ENCODE measurements around the gene RAB11A. TPM values are rescaled to one million over a fixed set of nuclear protein-coding genes. Genes with fewer than 3 reads are reported as not detected.

The RAB11A gene
- total and polyA plus RNA-seq, 2 of the 13 experiments (the other 11 are each of a cell fraction or from before 2014, with no cell fraction given), result 161 to 162 TPM

DNA sequence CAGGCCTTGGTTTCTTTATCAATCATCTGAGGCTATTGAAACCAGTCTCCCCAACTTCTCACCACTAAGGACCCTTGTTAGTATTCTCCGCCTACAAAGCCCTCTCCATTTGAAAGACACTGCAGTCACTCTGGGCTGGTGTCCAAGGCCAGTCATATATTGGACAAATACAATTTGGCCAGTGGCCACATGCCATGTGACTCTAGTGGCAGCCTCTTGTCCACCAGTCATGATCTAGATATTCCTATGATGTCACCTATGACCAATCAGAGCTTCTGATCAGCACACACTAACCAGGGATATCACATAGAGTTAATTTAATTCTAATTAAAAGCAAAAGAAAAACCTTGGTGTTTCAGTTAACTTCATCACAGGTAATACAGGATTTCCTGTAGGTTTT, 68.2 kb downstream of the RAB11A start:
- POLR2A ChIA-PET, result no interaction called here
- in situ Hi-C loops (cut with HindIII; ENCODE audit: extremely low pct_ligation_motif_present, low pct_unique_long_range_greater_than_20kb), result no loop called here
- H3K36me3 ChIP-seq (replicated peaks in 1 of 2; ENCODE audit: control insufficient read depth in 1 of 2, insufficient read depth in 2 of 2, low read length in 2 of 2), result no peaks in the 10 kb centered on the region
- BruUV-seq (replicated peaks), result no TSS peak
- H3K4me3 ChIP-seq (replicated peaks in 1 of 3; ENCODE audit: insufficient read depth in 1 of 3, low read depth in 2 of 3, low read length in 3 of 3), result no peak overlapping the region
- intact Hi-C loops (cut with micrococcal nuclease; ENCODE audit: unreplicated experiment), result no loop called here
- FAIRE-seq, result no peak
- no peaks in the 10 kb centered on the region for H4K20me1 ChIP-seq (ENCODE audit: insufficient read depth, low read length)
- CTCF ChIA-PET (ENCODE audit: low intra/inter-chr PET ratio, low total read pairs), result no interaction called here
- H3K9me3 ChIP-seq (ENCODE audit: low read length), result no peaks in the 10 kb centered on the region
- no peak overlapping the region for H2AFZ ChIP-seq (ENCODE audit: low read length)
- no peak overlapping the region for H3K4me2 ChIP-seq (ENCODE audit: low read depth, low read length)
- no peaks in the 10 kb centered on the region for H3K4me1 ChIP-seq (ENCODE audit: insufficient read depth, low read length)
- peaks cover 2 to 11% of the 10 kb centered on the region in 2 experiments; a peak in 4 of 5 replicates for H3K27me3 ChIP-seq (ENCODE audit: control insufficient read depth in 1 of 2, insufficient read depth in 2 of 2, low read length in 2 of 2)
- WGBS (ENCODE audit: low lambda C conversion rate), result 79% methylated on average over 1 of the region's 1 CpG
- no peak overlapping the region for H3K9ac ChIP-seq (ENCODE audit: insufficient read depth, low read depth, low read length)
- no peak for DNase-seq (ENCODE audit: low spot score)
- H3K79me2 ChIP-seq (ENCODE audit: insufficient read depth, low read length), result no peaks in the 10 kb centered on the region
- no peak overlapping the region for H3K27ac ChIP-seq (ENCODE audit: extremely low read length, insufficient read depth, low read length)
- ATAC-seq, result no peak
- TF ChIP-seq ZMYM2 (CRISPR knock-in tag; IDR thresholded peaks at IDR 0.05) (no peak), CREB1 (IDR thresholded peaks at IDR 0.05) (0 out of 2 replicates have a peak, but pooled peaks have one; percentile 4), CREB1 (CRISPR knock-in tag; IDR thresholded peaks at IDR 0.05) (no peak)

GRCh38 chr15:65938604-65939003, 69.3 kb downstream of the RAB11A start:
- BruUV-seq (replicated peaks), result no TSS peak
- no peaks in the 10 kb centered on the region for H3K4me1 ChIP-seq (ENCODE audit: insufficient read depth, low read length)
- no peaks in the 10 kb centered on the region for H3K79me2 ChIP-seq (ENCODE audit: insufficient read depth, low read length)
- WGBS (ENCODE audit: low lambda C conversion rate), result 0% methylated on average over 4 of the region's 4 CpGs
- no peak overlapping the region for H2AFZ ChIP-seq (ENCODE audit: low read length)
- CTCF ChIA-PET (ENCODE audit: low intra/inter-chr PET ratio, low total read pairs), result no interaction called here
- intact Hi-C loops (cut with micrococcal nuclease; ENCODE audit: unreplicated experiment) (no loop called here), in situ Hi-C loops (cut with HindIII; ENCODE audit: extremely low pct_ligation_motif_present, low pct_unique_long_range_greater_than_20kb) (no loop called here)
- ATAC-seq (no peak), FAIRE-seq (no peak), DNase-seq (ENCODE audit: low spot score) (no peak)
- no peaks in the 10 kb centered on the region for H4K20me1 ChIP-seq (ENCODE audit: insufficient read depth, low read length)
- no peaks in the 10 kb centered on the region for H3K36me3 ChIP-seq (replicated peaks in 1 of 2; ENCODE audit: control insufficient read depth in 1 of 2, insufficient read depth in 2 of 2, low read length in 2 of 2)
- no peak overlapping the region for H3K4me2 ChIP-seq (ENCODE audit: low read depth, low read length)
- H3K9ac ChIP-seq (ENCODE audit: insufficient read depth, low read depth, low read length), result no peak overlapping the region
- H3K4me3 ChIP-seq (replicated peaks in 1 of 3; ENCODE audit: insufficient read depth in 1 of 3, low read depth in 2 of 3, low read length in 3 of 3), result no peak overlapping the region
- H3K9me3 ChIP-seq (ENCODE audit: low read length), result no peaks in the 10 kb centered on the region
- POLR2A ChIA-PET, result no interaction called here
- no peak overlapping the region for H3K27ac ChIP-seq (ENCODE audit: extremely low read length, insufficient read depth, low read length)
- H3K27me3 ChIP-seq (ENCODE audit: control insufficient read depth in 1 of 2, insufficient read depth in 2 of 2, low read length in 2 of 2), result peaks cover 2 to 14% of the 10 kb centered on the region in 2 experiments; a peak in 4 of 5 replicates
- no peak for TF ChIP-seq ZNF792 (CRISPR knock-in tag; IDR thresholded peaks at IDR 0.05)
- TF ChIP-seq, protein P1, sequence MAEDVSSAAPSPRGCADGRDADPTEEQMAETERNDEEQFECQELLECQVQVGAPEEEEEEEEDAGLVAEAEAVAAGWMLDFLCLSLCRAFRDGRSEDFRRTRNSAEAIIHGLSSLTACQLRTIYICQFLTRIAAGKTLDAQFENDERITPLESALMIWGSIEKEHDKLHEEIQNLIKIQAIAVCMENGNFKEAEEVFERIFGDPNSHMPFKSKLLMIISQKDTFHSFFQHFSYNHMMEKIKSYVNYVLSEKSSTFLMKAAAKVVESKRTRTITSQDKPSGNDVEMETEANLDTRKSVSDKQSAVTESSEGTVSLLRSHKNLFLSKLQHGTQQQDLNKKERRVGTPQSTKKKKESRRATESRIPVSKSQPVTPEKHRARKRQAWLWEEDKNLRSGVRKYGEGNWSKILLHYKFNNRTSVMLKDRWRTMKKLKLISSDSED (CRISPR knock-in tag; IDR thresholded peaks at IDR 0.05), result no peak
- TF ChIP-seq PRDM10 (CRISPR knock-in tag; IDR thresholded peaks at IDR 0.05; ENCODE audit: low read depth), result no peak
- TF ChIP-seq SAFB2 (CRISPR knock-in tag; IDR thresholded peaks at IDR 0.05; ENCODE audit: borderline replicate concordance, low read depth), result no peak
- TF ChIP-seq KLF12 (CRISPR knock-in tag; IDR thresholded peaks at IDR 0.05; ENCODE audit: borderline replicate concordance), result no peak
- TF ChIP-seq, protein P2, sequence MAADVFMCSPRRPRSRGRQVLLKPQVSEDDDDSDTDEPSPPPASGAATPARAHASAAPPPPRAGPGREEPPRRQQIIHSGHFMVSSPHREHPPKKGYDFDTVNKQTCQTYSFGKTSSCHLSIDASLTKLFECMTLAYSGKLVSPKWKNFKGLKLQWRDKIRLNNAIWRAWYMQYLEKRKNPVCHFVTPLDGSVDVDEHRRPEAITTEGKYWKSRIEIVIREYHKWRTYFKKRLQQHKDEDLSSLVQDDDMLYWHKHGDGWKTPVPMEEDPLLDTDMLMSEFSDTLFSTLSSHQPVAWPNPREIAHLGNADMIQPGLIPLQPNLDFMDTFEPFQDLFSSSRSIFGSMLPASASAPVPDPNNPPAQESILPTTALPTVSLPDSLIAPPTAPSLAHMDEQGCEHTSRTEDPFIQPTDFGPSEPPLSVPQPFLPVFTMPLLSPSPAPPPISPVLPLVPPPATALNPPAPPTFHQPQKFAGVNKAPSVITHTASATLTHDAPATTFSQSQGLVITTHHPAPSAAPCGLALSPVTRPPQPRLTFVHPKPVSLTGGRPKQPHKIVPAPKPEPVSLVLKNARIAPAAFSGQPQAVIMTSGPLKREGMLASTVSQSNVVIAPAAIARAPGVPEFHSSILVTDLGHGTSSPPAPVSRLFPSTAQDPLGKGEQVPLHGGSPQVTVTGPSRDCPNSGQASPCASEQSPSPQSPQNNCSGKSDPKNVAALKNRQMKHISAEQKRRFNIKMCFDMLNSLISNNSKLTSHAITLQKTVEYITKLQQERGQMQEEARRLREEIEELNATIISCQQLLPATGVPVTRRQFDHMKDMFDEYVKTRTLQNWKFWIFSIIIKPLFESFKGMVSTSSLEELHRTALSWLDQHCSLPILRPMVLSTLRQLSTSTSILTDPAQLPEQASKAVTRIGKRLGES (CRISPR knock-in tag; IDR thresholded peaks at IDR 0.05; ENCODE audit: borderline replicate concordance), result no peak
- no peak for TF ChIP-seq KDM3A (CRISPR knock-in tag; IDR thresholded peaks at IDR 0.05; ENCODE audit: low read depth)
- TF ChIP-seq ZNF615 (CRISPR knock-in tag; IDR thresholded peaks at IDR 0.05; ENCODE audit: borderline replicate concordance), result no peak
- no peak for TF ChIP-seq ZBTB42 (CRISPR knock-in tag; IDR thresholded peaks at IDR 0.05)

All from HepG2 (cell line).